HepG2 (cell line): ENCODE measurements around the gene IL3RA. TPM values are rescaled to one million over a fixed set of nuclear protein-coding genes. Genes with fewer than 3 reads are reported as not detected.

Experiments
- ARID4A ChIP-seq: sonication (generic); formaldehyde crosslinking; IDR thresholded peaks from 2 replicates; pipeline ENCODE4 v1.5.0; 2020; ENCODE audit warnings: mild to moderate bottlenecking, missing genetic modification reagents, borderline replicate concordance
- CENPBD1 ChIP-seq: sonication (generic); formaldehyde crosslinking; IDR thresholded peaks from 2 replicates; pipeline ENCODE4 v1.8.0; 2022; ENCODE audit warnings: missing genetic modification reagents, low read depth, mild to moderate bottlenecking, borderline replicate concordance
- CHD2 ChIP-seq: IDR thresholded peaks from 2 replicates; pipeline ENCODE4 v1.6.1; 2011; ENCODE audit warnings: low read depth, low read length, improper control_type of control experiment
- E2F5 ChIP-seq: sonication (generic); formaldehyde crosslinking; conservative IDR thresholded peaks from 2 replicates; pipeline ENCODE4 v1.4.0; 2020; ENCODE audit warnings: missing genetic modification reagents
- HBP1 ChIP-seq: IDR thresholded peaks from 2 replicates; pipeline ENCODE4 v1.6.1; 2016; ENCODE audit warnings: low read depth, control low read depth
- HMGA1 ChIP-seq: sonication (generic); formaldehyde crosslinking; conservative IDR thresholded peaks from 2 replicates; pipeline ENCODE4 v1.4.0; 2020; ENCODE audit warnings: missing genetic modification reagents
- HNRNPK ChIP-seq: fragments of 200-400 bp; formaldehyde crosslinking; IDR thresholded peaks from 2 replicates; pipeline ENCODE4 v1.6.1; 2018; ENCODE audit warnings: low read length, low read depth, moderate library complexity, mild to moderate bottlenecking; ENCODE audit not compliant: poor library complexity, severe bottlenecking
- KDM2A ChIP-seq: sonication (generic); formaldehyde crosslinking; IDR thresholded peaks from 2 replicates; pipeline ENCODE4 v1.4.0; 2020; ENCODE audit warnings: low read depth, missing genetic modification reagents, borderline replicate concordance
- MED1 ChIP-seq: sonication (generic); formaldehyde crosslinking; IDR thresholded peaks from 2 replicates; pipeline ENCODE4 v1.4.0; 2020; ENCODE audit warnings: missing genetic modification reagents
- MLLT10 ChIP-seq: sonication (generic); formaldehyde crosslinking; IDR thresholded peaks from 2 replicates; pipeline ENCODE4 v1.4.0; 2020; ENCODE audit warnings: missing genetic modification reagents
- NFKB2 ChIP-seq: sonication (generic); formaldehyde crosslinking; IDR thresholded peaks from 2 replicates; pipeline ENCODE4 v1.4.0; 2020; ENCODE audit warnings: missing genetic modification reagents, borderline replicate concordance
- PCBP1 ChIP-seq: fragments of 200-400 bp; formaldehyde crosslinking; IDR thresholded peaks from 2 replicates; pipeline ENCODE4 v1.6.1; 2017; ENCODE audit warnings: mild to moderate bottlenecking, low read depth, low read length, borderline replicate concordance
- POLR2AphosphoS2 ChIP-seq: IDR thresholded peaks from 2 replicates; pipeline ENCODE4 v1.6.1; 2011; ENCODE audit warnings: low read depth, low read length, improper control_type of control experiment
- RAD21 ChIP-seq: fragments of 450-650 bp; formaldehyde crosslinking; IDR thresholded peaks from 2 replicates; pipeline ENCODE4 v1.5.0; 2020; ENCODE audit warnings: mild to moderate bottlenecking
- RBM22 ChIP-seq: fragments of 200-400 bp; formaldehyde crosslinking; optimal IDR thresholded peaks from 2 replicates; pipeline ENCODE3; 2017; ENCODE audit warnings: mild to moderate bottlenecking, low read length, moderate library complexity
- RBM39 ChIP-seq: fragments of 200-400 bp; formaldehyde crosslinking; IDR thresholded peaks from one replicate; pipeline ENCODE4 v1.6.1; 2018; ENCODE audit warnings: antibody characterized with exemption, mild to moderate bottlenecking, low read depth, low read length; ENCODE audit not compliant: poor library complexity, severe bottlenecking
- YEATS2 ChIP-seq: sonication (generic); formaldehyde crosslinking; IDR thresholded peaks from 2 replicates; pipeline ENCODE4 v1.4.0; 2020; ENCODE audit warnings: missing genetic modification reagents, borderline replicate concordance
- ZNF12 ChIP-seq: sonication (generic); formaldehyde crosslinking; IDR thresholded peaks from 2 replicates; pipeline ENCODE4 v1.5.0; 2020; ENCODE audit warnings: missing genetic modification reagents
- ZNF20 ChIP-seq: sonication (generic); formaldehyde crosslinking; IDR thresholded peaks from 2 replicates; pipeline ENCODE4 v1.4.0; 2020; ENCODE audit warnings: mild to moderate bottlenecking, moderate library complexity, missing genetic modification reagents
- ZNF282 ChIP-seq: fragments of 450-650 bp; IDR thresholded peaks from 2 replicates; pipeline ENCODE4 v1.6.1; 2018; ENCODE audit not compliant: partially characterized antibody
- ZNF816 ChIP-seq: sonication (generic); formaldehyde crosslinking; IDR thresholded peaks from 2 replicates; pipeline ENCODE4 v1.8.0; 2022; ENCODE audit warnings: missing genetic modification reagents, mild to moderate bottlenecking, borderline replicate concordance
- polyA plus RNA-seq, 8 experiments: library from polyadenylated mRNA; depleted of rRNA in 3 of 8; stranded (reverse) in 7 of 8; unstranded in 1 of 8; fragments of >200 nt; fragmentation: Illumina TruSeq in 4 of 8; extraction: Trizol in 4 of 8; gene quantifications; 2 replicates each; pipeline versions ENCODE4 v1.2.1 to v1.2.3, GENCODE V29; 2011 to 2016; ENCODE audit warnings: low read depth in 4 of 8, missing spikeins in 1 of 8, mixed read lengths in 1 of 8; ENCODE audit not compliant: insufficient read depth in 1 of 8
- total RNA-seq, 5 experiments: library from RNA; depleted of rRNA; stranded (reverse); fragments of >200 nt; fragmentation: Illumina TruSeq; extraction: Trizol; gene quantifications; 2 replicates each; pipeline ENCODE4 v1.2.3, GENCODE V29; 2016; ENCODE audit warnings: low read depth in 1 of 5

IL3RA gene
- total and polyA plus RNA-seq, 2 of the 13 experiments (the other 11 are each of a cell fraction or from before 2014, with no cell fraction given) = not detected

- TF ChIP-seq ARID4A (CRISPR knock-in tag) (no peak), MED1 (CRISPR knock-in tag) (0 out of 2 replicates have a peak, but pooled peaks have one; percentile 4), HBP1 (CRISPR knock-in tag) (no peak), ZNF282 (no peak), RAD21 (CRISPR knock-in tag) (0 out of 2 replicates have a peak, but pooled peaks have one; percentile 9), RBM39 (peak; percentile 65), E2F5 (CRISPR knock-in tag) (no peak), MLLT10 (no peak), ZNF20 (CRISPR knock-in tag) (no peak), HNRNPK (peak; percentile 81), NFKB2 (CRISPR knock-in tag) (0 out of 2 replicates have a peak, but pooled peaks have one; percentile 5), CENPBD1 (no peak), KDM2A (CRISPR knock-in tag) (peak; percentile 30; the same call in 1 of the 2 replicates), ZNF816 (CRISPR knock-in tag) (no peak), HMGA1 (no peak), ZNF12 (CRISPR knock-in tag) (no peak), YEATS2 (peak; percentile 24; the same call in 1 of the 2 replicates), RBM22 (peak; percentile 95), PCBP1 (peak; percentile 82; the same call in 1 of the 2 replicates), POLR2AphosphoS2 (peak; percentile 95), CHD2 (peak; percentile 41; the same call in 1 of the 2 replicates)
These were observed 44.2 kb downstream of the IL3RA start (continued) for GRCh38 chrX:1380672-1381233.
